Measurements from ENCODE around the gene CERK.
"Not testable (repeated sequence)": the region's sequence is repeated elsewhere in the genome, so short reads cannot be mapped to it uniquely, and the experiment has no call there.

Gene CERK

GRCh38 chr22:46660604-46661201 is 77.3 kb downstream of the CERK start:
- DNase-seq (ENCODE audit: low spot score) = no peak

- DNase-seq (ENCODE audit: low spot score) = no peak
Measured at GRCh38 chr22:46659791-46660186, 78.3 kb downstream of the CERK start.

GRCh38 chr22:46659059-46659790 is 78.8 kb downstream of the CERK start:
- no peak for DNase-seq (ENCODE audit: low spot score)

GRCh38 chr22:46657996-46658947 is 79.8 kb downstream of the CERK start:
- no peak for DNase-seq (ENCODE audit: low spot score)

GRCh38 chr22:46657655-46657953 is 80.4 kb downstream of the CERK start:
- DNase-seq (ENCODE audit: low spot score) = no peak

GRCh38 chr22:46656856-46657654 is 81.0 kb downstream of the CERK start:
- no peak for DNase-seq (ENCODE audit: low spot score)

GRCh38 chr22:46655861-46656608 is 82.0 kb downstream of the CERK start:
- DNase-seq (ENCODE audit: low spot score) = peak; percentile 63

- no peak for DNase-seq (ENCODE audit: low spot score)
Measured at GRCh38 chr22:46654927-46655595, 83.0 kb downstream of the CERK start.

- no peak for DNase-seq (ENCODE audit: low spot score)
Measured at GRCh38 chr22:46654426-46654825, 83.6 kb downstream of the CERK start.

- DNase-seq (ENCODE audit: low spot score) = no peak
Measured at GRCh38 chr22:46653596-46653995, 84.5 kb downstream of the CERK start.

- peak; percentile 79 for DNase-seq (ENCODE audit: low spot score)
Measured at GRCh38 chr22:46652847-46653331, 85.2 kb downstream of the CERK start.

GRCh38 chr22:46652081-46652846 is 85.8 kb downstream of the CERK start:
- peak; percentile 89 for DNase-seq (ENCODE audit: low spot score)

GRCh38 chr22:46651316-46651715 is 86.7 kb downstream of the CERK start:
- no peak for DNase-seq (ENCODE audit: low spot score)

- DNase-seq (ENCODE audit: low spot score) = no peak
Measured at GRCh38 chr22:46650078-46650810, 87.8 kb downstream of the CERK start.

- peak; percentile 65 for DNase-seq (ENCODE audit: low spot score)
Measured at GRCh38 chr22:46649141-46650077, 88.6 kb downstream of the CERK start.

- not testable (repeated sequence) for DNase-seq (ENCODE audit: low spot score)
Measured at GRCh38 chr22:46648225-46648820, 89.7 kb downstream of the CERK start.

- no peak for DNase-seq (ENCODE audit: low spot score)
Measured at GRCh38 chr22:46646531-46647215, 91.4 kb downstream of the CERK start.

Data from HuH-7 (cell line).